ENCODE data around the gene LSG1. TPM values are rescaled to one million over a fixed set of nuclear protein-coding genes. Genes with fewer than 3 reads are reported as not detected.

The LSG1 gene
- total RNA-seq, 1 donor from 2014 or later = 51.0 TPM

GRCh38 chr3:194659778-194660177 lies 12.2 kb downstream of the LSG1 start:
- H3K9me3 Mint-ChIP-seq (ENCODE audit: low read depth) = no peaks in the 10 kb centered on the region
- no peaks in the 10 kb centered on the region for H3K27me3 Mint-ChIP-seq
- no peak for TF ChIP-seq CTCF (IDR thresholded peaks at IDR 0.05; ENCODE audit: unreplicated experiment)
- no peak overlapping the region for H3K4me3 Mint-ChIP-seq (ENCODE audit: low read depth)
- no peaks in the 10 kb centered on the region for H3K4me1 Mint-ChIP-seq (ENCODE audit: low read depth)
- DNase-seq (ENCODE audit: low spot score, unreplicated experiment) = no peak
- peaks cover 28% of the 10 kb centered on the region for H3K36me3 Mint-ChIP-seq (ENCODE audit: insufficient read depth)
- H3K27ac Mint-ChIP-seq = no peak overlapping the region

- Mint-ChIP-seq H3K4me3 (ENCODE audit: low read depth) (no peak overlapping the region), H3K9me3 (ENCODE audit: low read depth) (no peaks in the 10 kb centered on the region), H3K27ac (no peak overlapping the region), H3K36me3 (ENCODE audit: insufficient read depth) (peaks cover 32% of the 10 kb centered on the region), H3K4me1 (ENCODE audit: low read depth) (no peaks in the 10 kb centered on the region), H3K27me3 (no peaks in the 10 kb centered on the region)
- TF ChIP-seq CTCF (IDR thresholded peaks at IDR 0.05; ENCODE audit: unreplicated experiment) = no peak
- no peak for DNase-seq (ENCODE audit: low spot score, unreplicated experiment)
Observed at GRCh38 chr3:194658477-194659242, 13.3 kb downstream of the LSG1 start.

GRCh38 chr3:194657439-194657838 lies 14.6 kb downstream of the LSG1 start:
- no peak for TF ChIP-seq CTCF (IDR thresholded peaks at IDR 0.05; ENCODE audit: unreplicated experiment)
- Mint-ChIP-seq H3K36me3 (ENCODE audit: insufficient read depth) (peaks cover 31% of the 10 kb centered on the region), H3K27ac (no peak overlapping the region), H3K4me3 (ENCODE audit: low read depth) (no peak overlapping the region), H3K27me3 (no peaks in the 10 kb centered on the region), H3K9me3 (ENCODE audit: low read depth) (no peaks in the 10 kb centered on the region), H3K4me1 (ENCODE audit: low read depth) (no peaks in the 10 kb centered on the region)
- no peak for DNase-seq (ENCODE audit: low spot score, unreplicated experiment)

GRCh38 chr3:194654443-194654842 lies 17.5 kb downstream of the LSG1 start:
- no peaks in the 10 kb centered on the region for H3K9me3 Mint-ChIP-seq (ENCODE audit: low read depth)
- no peaks in the 10 kb centered on the region for H3K4me1 Mint-ChIP-seq (ENCODE audit: low read depth)
- H3K4me3 Mint-ChIP-seq (ENCODE audit: low read depth) = no peak overlapping the region
- H3K27me3 Mint-ChIP-seq = no peaks in the 10 kb centered on the region
- peaks cover 35% of the 10 kb centered on the region for H3K36me3 Mint-ChIP-seq (ENCODE audit: insufficient read depth)
- no peak for DNase-seq (ENCODE audit: low spot score, unreplicated experiment)
- no peak overlapping the region for H3K27ac Mint-ChIP-seq
- TF ChIP-seq CTCF (IDR thresholded peaks at IDR 0.05; ENCODE audit: unreplicated experiment) = no peak

- no peaks in the 10 kb centered on the region for H3K4me1 Mint-ChIP-seq (ENCODE audit: low read depth)
- no peaks in the 10 kb centered on the region for H3K27me3 Mint-ChIP-seq
- no peak overlapping the region for H3K4me3 Mint-ChIP-seq (ENCODE audit: low read depth)
- no peak for TF ChIP-seq CTCF (IDR thresholded peaks at IDR 0.05; ENCODE audit: unreplicated experiment)
- H3K9me3 Mint-ChIP-seq (ENCODE audit: low read depth) = no peaks in the 10 kb centered on the region
- peaks cover 23% of the 10 kb centered on the region for H3K36me3 Mint-ChIP-seq (ENCODE audit: insufficient read depth)
- DNase-seq (ENCODE audit: low spot score, unreplicated experiment) = no peak
- no peak overlapping the region for H3K27ac Mint-ChIP-seq
Observed at GRCh38 chr3:194647747-194648146, 24.2 kb downstream of the LSG1 start.

Measured in progenitor cell of endocrine pancreas (in vitro differentiated cells).